HepG2 (cell line): ENCODE results near the gene XXYLT1. TPM values are rescaled to one million over a fixed set of nuclear protein-coding genes. Genes with fewer than 3 reads are reported as not detected.

Experiments
- ARNT2 ChIP-seq: sonication (generic); formaldehyde crosslinking; IDR thresholded peaks from 2 replicates; pipeline ENCODE4 v1.8.0; 2022; ENCODE audit warnings: mild to moderate bottlenecking, low read depth, missing genetic modification reagents, moderate library complexity
- ATF1 ChIP-seq: IDR thresholded peaks from 2 replicates; pipeline ENCODE4 v1.6.1; 2016; ENCODE audit warnings: mild to moderate bottlenecking, control low read depth
- ATF3 ChIP-seq: sonication (generic); formaldehyde crosslinking; IDR thresholded peaks from 2 replicates; pipeline ENCODE4 v1.4.0; 2020; ENCODE audit warnings: missing genetic modification reagents
- BRCA1 ChIP-seq: sonication (generic); formaldehyde crosslinking; IDR thresholded peaks from 2 replicates; pipeline ENCODE4 v1.4.0; 2020; ENCODE audit warnings: missing genetic modification reagents
- CCDC6 ChIP-seq: sonication (generic); formaldehyde crosslinking; IDR thresholded peaks from 2 replicates; pipeline ENCODE4 v1.8.1; 2022; ENCODE audit warnings: mild to moderate bottlenecking, missing genetic modification reagents, moderate library complexity
- GZF1 ChIP-seq: sonication (generic); formaldehyde crosslinking; IDR thresholded peaks from 2 replicates; pipeline ENCODE4 v1.5.1; 2020; ENCODE audit warnings: mild to moderate bottlenecking, missing genetic modification reagents
- HNRNPH1 ChIP-seq: fragments of 200-400 bp; formaldehyde crosslinking; optimal IDR thresholded peaks from 2 replicates; pipeline ENCODE3; 2017; ENCODE audit warnings: mild to moderate bottlenecking, low read depth, low read length
- KMT2A ChIP-seq: sonication (generic); formaldehyde crosslinking; IDR thresholded peaks from 2 replicates; pipeline ENCODE4 v1.4.0; 2020; ENCODE audit warnings: missing genetic modification reagents
- NBN ChIP-seq: fragments of 450-650 bp; conservative IDR thresholded peaks from 2 replicates; pipeline ENCODE4 v1.6.1; 2017
- ONECUT2 ChIP-seq: sonication (generic); formaldehyde crosslinking; IDR thresholded peaks from 2 replicates; pipeline ENCODE4 v1.4.0; 2020; ENCODE audit warnings: missing genetic modification reagents
- POLR2G ChIP-seq: fragments of 200-400 bp; formaldehyde crosslinking; IDR thresholded peaks from 2 replicates; pipeline ENCODE4 v1.6.1; 2018; ENCODE audit warnings: mild to moderate bottlenecking, low read depth, low read length, moderate library complexity
- TOE1 ChIP-seq: sonication (generic); formaldehyde crosslinking; IDR thresholded peaks from 2 replicates; pipeline ENCODE4 v1.4.0; 2020; ENCODE audit warnings: mild to moderate bottlenecking, missing genetic modification reagents
- ZKSCAN5 ChIP-seq: sonication (generic); formaldehyde crosslinking; IDR thresholded peaks from 2 replicates; pipeline ENCODE4 v1.5.1; 2020; ENCODE audit warnings: mild to moderate bottlenecking, missing genetic modification reagents
- ZNF121 ChIP-seq: sonication (generic); formaldehyde crosslinking; IDR thresholded peaks from 2 replicates; pipeline ENCODE4 v1.5.0; 2020; ENCODE audit warnings: mild to moderate bottlenecking, missing genetic modification reagents
- ZNF333 ChIP-seq: sonication (generic); formaldehyde crosslinking; IDR thresholded peaks from 2 replicates; pipeline ENCODE4 v1.4.0; 2020; ENCODE audit warnings: mild to moderate bottlenecking, missing genetic modification reagents, borderline replicate concordance
- ZNF350 ChIP-seq: sonication (generic); formaldehyde crosslinking; IDR thresholded peaks from 2 replicates; pipeline ENCODE4 v1.4.0; 2020; ENCODE audit warnings: mild to moderate bottlenecking, low read depth, missing genetic modification reagents, borderline replicate concordance
- ZNF670 ChIP-seq: sonication (generic); formaldehyde crosslinking; IDR thresholded peaks from 2 replicates; pipeline ENCODE4 v1.8.0; 2022; ENCODE audit warnings: mild to moderate bottlenecking, missing genetic modification reagents, borderline replicate concordance
- ZNF737 ChIP-seq: sonication (generic); formaldehyde crosslinking; IDR thresholded peaks from 2 replicates; pipeline ENCODE4 v1.5.0; 2020; ENCODE audit warnings: missing genetic modification reagents, mild to moderate bottlenecking, borderline replicate concordance
- ZNF749 ChIP-seq: sonication (generic); formaldehyde crosslinking; IDR thresholded peaks from 2 replicates; pipeline ENCODE4 v1.8.0; 2022; ENCODE audit warnings: mild to moderate bottlenecking, missing genetic modification reagents, moderate library complexity, borderline replicate concordance
- ZNF773 ChIP-seq: sonication (generic); formaldehyde crosslinking; IDR thresholded peaks from 2 replicates; pipeline ENCODE4 v1.4.0; 2020; ENCODE audit warnings: missing genetic modification reagents, borderline replicate concordance
- ZNF784 ChIP-seq: sonication (generic); formaldehyde crosslinking; IDR thresholded peaks from 2 replicates; pipeline ENCODE4 v1.5.1; 2020; ENCODE audit warnings: missing genetic modification reagents, mild to moderate bottlenecking, borderline replicate concordance
- polyA plus RNA-seq, 8 experiments: library from polyadenylated mRNA; depleted of rRNA in 3 of 8; stranded (reverse) in 7 of 8; unstranded in 1 of 8; fragments of >200 nt; fragmentation: Illumina TruSeq in 4 of 8; extraction: Trizol in 4 of 8; gene quantifications; 2 replicates each; pipeline versions ENCODE4 v1.2.1 to v1.2.3, GENCODE V29; 2011 to 2016; ENCODE audit warnings: low read depth in 4 of 8, missing spikeins in 1 of 8, mixed read lengths in 1 of 8; ENCODE audit not compliant: insufficient read depth in 1 of 8
- total RNA-seq, 5 experiments: library from RNA; depleted of rRNA; stranded (reverse); fragments of >200 nt; fragmentation: Illumina TruSeq; extraction: Trizol; gene quantifications; 2 replicates each; pipeline ENCODE4 v1.2.3, GENCODE V29; 2016; ENCODE audit warnings: low read depth in 1 of 5
- TF ChIP-seq, protein P1 (sequence below): sonication (generic); formaldehyde crosslinking; IDR thresholded peaks from 2 replicates; pipeline ENCODE4 v1.5.0; 2020; ENCODE audit warnings: missing genetic modification reagents
- TF ChIP-seq, protein P2 (sequence below): sonication (generic); formaldehyde crosslinking; IDR thresholded peaks from 2 replicates; pipeline ENCODE4 v1.4.0; 2020; ENCODE audit warnings: mild to moderate bottlenecking, low read depth, missing genetic modification reagents
- TF ChIP-seq, protein P3 (sequence below): sonication (generic); formaldehyde crosslinking; IDR thresholded peaks from 2 replicates; pipeline ENCODE4 v1.4.0; 2020; ENCODE audit warnings: missing genetic modification reagents, borderline replicate concordance

XXYLT1 gene
- total and polyA plus RNA-seq, 2 of the 13 experiments (the other 11 are each of a cell fraction or from before 2014, with no cell fraction given), result 17.7 to 19.0 TPM

DNA sequence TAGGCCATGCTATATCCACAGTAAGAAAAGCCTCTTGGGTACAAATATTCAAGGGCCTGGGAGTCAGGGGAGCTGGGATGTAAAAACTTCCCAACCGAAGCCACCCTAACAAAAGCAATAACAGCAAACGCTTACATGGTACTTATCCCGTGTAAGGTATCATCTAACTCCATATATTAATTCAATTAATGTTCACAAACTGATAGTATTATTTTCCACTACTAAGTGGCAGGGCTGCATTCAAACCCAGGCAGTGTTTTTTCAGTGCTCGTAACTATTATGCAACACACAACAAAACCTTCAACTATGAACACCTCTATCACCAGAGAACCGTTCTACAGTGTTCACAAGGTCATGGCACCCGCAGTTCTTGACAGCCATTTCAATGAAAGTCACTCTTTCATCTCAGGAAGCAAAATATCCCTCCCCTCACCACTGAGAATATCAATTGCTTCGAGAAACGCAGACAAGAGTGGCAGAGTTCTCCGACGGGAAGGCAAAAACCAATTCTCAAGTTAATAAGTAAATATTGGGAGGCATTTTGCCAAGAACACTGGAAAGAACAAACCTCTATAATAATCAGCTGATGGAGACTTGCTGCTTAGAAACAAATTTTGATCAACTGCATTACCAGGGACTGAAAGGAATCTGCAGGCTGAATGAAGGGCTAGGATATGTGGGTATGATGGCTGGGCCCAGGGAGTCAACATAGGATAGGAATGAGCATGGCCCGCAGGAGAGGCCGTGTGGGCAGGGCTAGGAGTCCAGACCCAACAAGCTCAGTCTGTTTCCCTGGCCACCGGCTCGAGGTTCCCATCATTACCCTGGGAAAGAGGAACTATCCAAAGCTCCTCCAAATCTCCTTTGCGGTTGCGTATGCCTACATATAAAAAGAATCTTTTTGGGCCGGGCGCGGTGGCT, 72.3 kb downstream of the XXYLT1 start (continued):
- TF ChIP-seq, protein P1, sequence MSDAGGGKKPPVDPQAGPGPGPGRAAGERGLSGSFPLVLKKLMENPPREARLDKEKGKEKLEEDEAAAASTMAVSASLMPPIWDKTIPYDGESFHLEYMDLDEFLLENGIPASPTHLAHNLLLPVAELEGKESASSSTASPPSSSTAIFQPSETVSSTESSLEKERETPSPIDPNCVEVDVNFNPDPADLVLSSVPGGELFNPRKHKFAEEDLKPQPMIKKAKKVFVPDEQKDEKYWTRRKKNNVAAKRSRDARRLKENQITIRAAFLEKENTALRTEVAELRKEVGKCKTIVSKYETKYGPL (CRISPR knock-in tag), result peak; percentile 94
- TF ChIP-seq ATF3 (CRISPR knock-in tag) (no peak; the same call in 1 of the 2 replicates), ZNF670 (CRISPR knock-in tag) (peak; percentile 74; the same call in 1 of the 2 replicates), BRCA1 (CRISPR knock-in tag) (no peak), ARNT2 (CRISPR knock-in tag) (0 out of 2 replicates have a peak, but pooled peaks have one; percentile 63), GZF1 (no peak), NBN (no peak), KMT2A (peak; percentile 36; the same call in 1 of the 2 replicates), TOE1 (CRISPR knock-in tag) (no peak), ZNF773 (CRISPR knock-in tag) (no peak), ZNF121 (CRISPR knock-in tag) (no peak), ZNF350 (no peak), ATF1 (CRISPR knock-in tag) (no peak), ZNF737 (CRISPR knock-in tag) (no peak), ZNF749 (CRISPR knock-in tag) (no peak), ZNF784 (CRISPR knock-in tag) (no peak), HNRNPH1 (no peak), CCDC6 (CRISPR knock-in tag) (no peak), ONECUT2 (peak; percentile 24; the same call in 1 of the 2 replicates), ZNF333 (no peak), POLR2G (no peak), ZKSCAN5 (CRISPR knock-in tag) (no peak)
- TF ChIP-seq, protein P2, sequence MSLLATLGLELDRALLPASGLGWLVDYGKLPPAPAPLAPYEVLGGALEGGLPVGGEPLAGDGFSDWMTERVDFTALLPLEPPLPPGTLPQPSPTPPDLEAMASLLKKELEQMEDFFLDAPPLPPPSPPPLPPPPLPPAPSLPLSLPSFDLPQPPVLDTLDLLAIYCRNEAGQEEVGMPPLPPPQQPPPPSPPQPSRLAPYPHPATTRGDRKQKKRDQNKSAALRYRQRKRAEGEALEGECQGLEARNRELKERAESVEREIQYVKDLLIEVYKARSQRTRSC, result no peak
- TF ChIP-seq, protein P3, sequence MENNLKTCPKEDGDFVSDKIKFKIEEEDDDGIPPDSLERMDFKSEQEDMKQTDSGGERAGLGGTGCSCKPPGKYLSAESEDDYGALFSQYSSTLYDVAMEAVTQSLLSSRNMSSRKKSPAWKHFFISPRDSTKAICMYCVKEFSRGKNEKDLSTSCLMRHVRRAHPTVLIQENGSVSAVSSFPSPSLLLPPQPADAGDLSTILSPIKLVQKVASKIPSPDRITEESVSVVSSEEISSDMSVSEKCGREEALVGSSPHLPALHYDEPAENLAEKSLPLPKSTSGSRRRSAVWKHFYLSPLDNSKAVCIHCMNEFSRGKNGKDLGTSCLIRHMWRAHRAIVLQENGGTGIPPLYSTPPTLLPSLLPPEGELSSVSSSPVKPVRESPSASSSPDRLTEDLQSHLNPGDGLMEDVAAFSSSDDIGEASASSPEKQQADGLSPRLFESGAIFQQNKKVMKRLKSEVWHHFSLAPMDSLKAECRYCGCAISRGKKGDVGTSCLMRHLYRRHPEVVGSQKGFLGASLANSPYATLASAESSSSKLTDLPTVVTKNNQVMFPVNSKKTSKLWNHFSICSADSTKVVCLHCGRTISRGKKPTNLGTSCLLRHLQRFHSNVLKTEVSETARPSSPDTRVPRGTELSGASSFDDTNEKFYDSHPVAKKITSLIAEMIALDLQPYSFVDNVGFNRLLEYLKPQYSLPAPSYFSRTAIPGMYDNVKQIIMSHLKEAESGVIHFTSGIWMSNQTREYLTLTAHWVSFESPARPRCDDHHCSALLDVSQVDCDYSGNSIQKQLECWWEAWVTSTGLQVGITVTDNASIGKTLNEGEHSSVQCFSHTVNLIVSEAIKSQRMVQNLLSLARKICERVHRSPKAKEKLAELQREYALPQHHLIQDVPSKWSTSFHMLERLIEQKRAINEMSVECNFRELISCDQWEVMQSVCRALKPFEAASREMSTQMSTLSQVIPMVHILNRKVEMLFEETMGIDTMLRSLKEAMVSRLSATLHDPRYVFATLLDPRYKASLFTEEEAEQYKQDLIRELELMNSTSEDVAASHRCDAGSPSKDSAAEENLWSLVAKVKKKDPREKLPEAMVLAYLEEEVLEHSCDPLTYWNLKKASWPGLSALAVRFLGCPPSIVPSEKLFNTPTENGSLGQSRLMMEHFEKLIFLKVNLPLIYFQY (CRISPR knock-in tag), result no peak
